Keratinocyte (primary cell): Measurements from ENCODE around the gene TXNRD2. TPM values are rescaled to one million over a fixed set of nuclear protein-coding genes. Genes with fewer than 3 reads are reported as not detected.

Experiments
- DNase-seq: peaks from one replicate; pipeline ENCODE4 v3.0.0-alpha.2; 2011; ENCODE audit warnings: low read depth, missing footprints, low spot score
- FAIRE-seq: peaks from 2 replicates; lab custom pipeline; 2011; peaks lifted over from hg19 to GRCh38; lab: Jason Lieb, UNC
- H2AFZ ChIP-seq: 2 replicates; pipeline ENCODE4 v1.6.0; 2012; ENCODE audit warnings: low read length, control low read depth, inconsistent platforms; ENCODE audit not compliant: control insufficient read depth
- H3K27ac ChIP-seq: 2 replicates; pipeline ENCODE4 v1.5.1; 2011; ENCODE audit warnings: low read length; ENCODE audit not compliant: control insufficient read depth, insufficient read depth
- H3K27me3 ChIP-seq: 3 replicates; pipeline ENCODE4 v1.6.0; 2011; ENCODE audit warnings: low read length; ENCODE audit not compliant: control insufficient read depth, insufficient read depth; ENCODE audit errors: extremely low read depth
- H3K36me3 ChIP-seq, 2 experiments: 2 replicates in 1 of 2; 3 replicates in 1 of 2; pipeline ENCODE4 v1.5.1; 2011; ENCODE audit warnings: low read length in 2 of 2, mild to moderate bottlenecking in 1 of 2; ENCODE audit not compliant: control insufficient read depth in 2 of 2, insufficient read depth in 2 of 2; ENCODE audit errors: extremely low read depth in 1 of 2
- H3K4me1 ChIP-seq: 3 replicates; pipeline ENCODE4 v1.5.1; 2011; ENCODE audit warnings: low read length; ENCODE audit not compliant: control insufficient read depth, insufficient read depth; ENCODE audit errors: extremely low read depth
- H3K4me2 ChIP-seq: 3 replicates; pipeline ENCODE4 v1.6.0; 2011; ENCODE audit warnings: low read depth, low read length; ENCODE audit not compliant: control insufficient read depth, insufficient read depth; ENCODE audit errors: extremely low read depth
- H3K4me3 ChIP-seq, 3 experiments: fragments of 200-600 bp in 1 of 3; sonication (generic) in 1 of 3; 2 replicates in 2 of 3; 3 replicates in 1 of 3; pipeline ENCODE4 v1.5.1; 2011 to 2016; ENCODE audit warnings: low read length in 3 of 3, mild to moderate bottlenecking in 3 of 3, control low read depth in 2 of 3, inconsistent platforms in 1 of 3, low read depth in 1 of 3, mixed read lengths in 1 of 3, mixed run types in 1 of 3, moderate library complexity in 1 of 3; ENCODE audit not compliant: control insufficient read depth in 2 of 3, insufficient read depth in 2 of 3; ENCODE audit errors: extremely low read depth in 1 of 3
- H3K79me2 ChIP-seq: 2 replicates; pipeline ENCODE4 v1.6.0; 2012; ENCODE audit warnings: low read length; ENCODE audit not compliant: control insufficient read depth, insufficient read depth
- H3K9ac ChIP-seq: 3 replicates; pipeline ENCODE4 v1.6.0; 2011; ENCODE audit warnings: low read length; ENCODE audit not compliant: control insufficient read depth, insufficient read depth; ENCODE audit errors: extremely low read depth
- H3K9me1 ChIP-seq: 3 replicates; pipeline ENCODE4 v1.6.0; 2011; ENCODE audit warnings: low read length; ENCODE audit not compliant: control insufficient read depth, insufficient read depth; ENCODE audit errors: extremely low read depth
- H3K9me3 ChIP-seq: 2 replicates; pipeline ENCODE4 v1.5.1; 2012; ENCODE audit warnings: low read depth, low read length; ENCODE audit not compliant: control insufficient read depth
- H4K20me1 ChIP-seq: 3 replicates; pipeline ENCODE4 v1.6.0; 2011; ENCODE audit warnings: low read length; ENCODE audit not compliant: control insufficient read depth, insufficient read depth; ENCODE audit errors: extremely low read depth
- CTCF ChIP-seq, 3 experiments: IDR thresholded peaks in 1 of 3; conservative IDR thresholded peaks in 1 of 3; optimal IDR thresholded peaks in 1 of 3; 2 replicates in 2 of 3; 3 replicates in 1 of 3; pipeline versions ENCODE3 to v1.5.1; 2011; ENCODE audit warnings: low read length in 3 of 3, mild to moderate bottlenecking in 3 of 3, moderate library complexity in 2 of 3, control low read depth in 1 of 3, inconsistent platforms in 1 of 3; ENCODE audit not compliant: insufficient read depth in 2 of 3; ENCODE audit errors: extremely low read depth in 1 of 3
- EZH2 ChIP-seq: IDR thresholded peaks from one replicate; pipeline ENCODE4 v1.6.1; 2012; ENCODE audit warnings: inconsistent platforms, mild to moderate bottlenecking, low read length, moderate library complexity
- dilution Hi-C: fragments of 300-500 bp; cut with MboI; formaldehyde crosslinking; loops from one replicate; pipeline ENCODE4 v1.7.0; 2020; ENCODE audit warnings: low sequenced_read_pairs; ENCODE audit not compliant: extremely low pct_ligation_motif_present
- polyA plus RNA-seq, 5 experiments: library from polyadenylated mRNA; depleted of rRNA in 3 of 5; stranded (reverse) in 3 of 5; stranded (forward) in 1 of 5; unstranded in 1 of 5; fragments of >200 nt; gene quantifications; 1 replicate in 1 of 5; 2 replicates in 3 of 5; 3 replicates in 1 of 5; pipeline versions ENCODE4 v1.2.1 to v1.2.3, GENCODE V29; 2011 to 2012; ENCODE audit warnings: missing spikeins in 2 of 5, low read depth in 1 of 5, low replicate concordance in 1 of 5

TXNRD2 gene
- polyA plus RNA-seq, 1 donor (not counting 4 experiments of a cell fraction or from before 2014, with no cell fraction given): 16.0 TPM

GRCh38 chr22:19948057-19948760 is 6.6 kb upstream of the TXNRD2 start:
- Histone ChIP-seq H3K4me3 (no peak overlapping the region), H3K4me2 (no peak overlapping the region), H3K9me1 (no peaks in the 10 kb centered on the region), H3K79me2 (peaks cover 31% of the 10 kb centered on the region), H3K36me3 (peaks cover 3 to 8% of the 10 kb centered on the region in 2 experiments), H3K27me3 (no peaks in the 10 kb centered on the region), H2AFZ (no peak overlapping the region), H4K20me1 (no peaks in the 10 kb centered on the region), H3K4me1 (peaks cover 30% of the 10 kb centered on the region), H3K9ac (no peak overlapping the region), H3K27ac (no peak overlapping the region), H3K9me3 (no peaks in the 10 kb centered on the region)
- dilution Hi-C loops: no loop called here
- no peak for DNase-seq
- TF ChIP-seq CTCF (optimal IDR thresholded peaks at IDR 0.05 in 1 of 3, IDR thresholded peaks at IDR 0.05 in 1 of 3, conservative IDR thresholded peaks at IDR 0.05 in 1 of 3; ENCODE audit: extremely low read depth in 1 of 3, insufficient read depth in 2 of 3, low read length in 3 of 3) (no peak), EZH2 (no peak)
- FAIRE-seq: no peak

- Histone ChIP-seq H2AFZ (peak overlapping the region; percentile 38), H3K9me3 (no peaks in the 10 kb centered on the region), H3K4me2 (peak overlapping the region; percentile 96), H3K4me3 (peak overlapping the region; percentile 91 to 96 (median 96)), H3K36me3 (peaks cover 0 to 2% of the 10 kb centered on the region in 2 experiments), H3K9me1 (no peaks in the 10 kb centered on the region), H3K27me3 (no peaks in the 10 kb centered on the region), H3K79me2 (peaks cover 40% of the 10 kb centered on the region), H3K27ac (peak overlapping the region; percentile 90), H4K20me1 (no peaks in the 10 kb centered on the region), H3K4me1 (peaks cover 30% of the 10 kb centered on the region), H3K9ac (peak overlapping the region; percentile 89)
- DNase-seq: no peak
- no peak for FAIRE-seq
- TF ChIP-seq CTCF (optimal IDR thresholded peaks at IDR 0.05 in 1 of 3, IDR thresholded peaks at IDR 0.05 in 1 of 3, conservative IDR thresholded peaks at IDR 0.05 in 1 of 3; ENCODE audit: extremely low read depth in 1 of 3, insufficient read depth in 2 of 3, low read length in 3 of 3) (no peak), EZH2 (no peak)
- dilution Hi-C loops: no loop called here
Observed at GRCh38 chr22:19943082-19944026, 1.7 kb upstream of the TXNRD2 start.
